HCT116 (cell line): ENCODE data around the gene TNP1. TPM values are rescaled to one million over a fixed set of nuclear protein-coding genes. Genes with fewer than 3 reads are reported as not detected.

Experiments
- ATAC-seq: fragments of 200-7000 bp; cut with Tn5 transposase; 2 replicates; pipeline ENCODE4 v1.9.1; 2020; ENCODE audit warnings: mild to moderate bottlenecking, moderate library complexity
- BruUV-seq: library from RNA; stranded (reverse); fragments of 400-500 nt; replicated peaks from 2 replicates; lab custom pipeline; 2021; lab: Mats Ljungman, UMichigan
- CTCF ChIA-PET: fragments of 300-600 bp; sonication (Branson Sonifier 250); formaldehyde crosslinking; loops from one replicate; lab custom pipeline; 2021; ENCODE audit warnings: antibody characterized with exemption; lab: Charles Lee
- POLR2A ChIA-PET: fragments of 300-600, 350-600 bp; sonication (Branson Sonifier 250); formaldehyde crosslinking; loops from one replicate; lab custom pipeline; 2021; ENCODE audit warnings: antibody characterized with exemption; lab: Charles Lee
- RAD21 ChIA-PET, 2 experiments: fragments of 300-600 bp; sonication (Branson Sonifier 250); formaldehyde crosslinking; loops; one replicate each; lab custom pipeline; 2023; ENCODE audit warnings: low total read pairs in 2 of 2; ENCODE audit not compliant: uncharacterized antibody in 2 of 2, unreplicated experiment in 2 of 2, low non-redundant PET in 1 of 2; lab: Charles Lee
- DNase-seq: peaks from one replicate; pipeline ENCODE4 v3.0.0-alpha.2; 2010; ENCODE audit warnings: low read depth, low spot score
- H2AFZ ChIP-seq: fragments of 200-600 bp; shearing (Covaris generic), sonication (generic); 2 replicates; pipeline ENCODE4 v1.6.1; 2017; ENCODE audit warnings: low read depth, mixed run types, mixed read lengths, antibody characterized with exemption, low read length; ENCODE audit not compliant: poor library complexity, severe bottlenecking
- H3K27ac ChIP-seq: 2 replicates; pipeline ENCODE4 v1.5.1; 2012; ENCODE audit warnings: low read depth, low read length
- H3K27me3 ChIP-seq: fragments of 200-600 bp; sonication (generic); 2 replicates; pipeline ENCODE4 v1.6.1; 2016; ENCODE audit warnings: mixed run types, low read length, mixed read lengths; ENCODE audit not compliant: insufficient read depth
- H3K36me3 ChIP-seq, 2 experiments: fragments of 200-500 bp in 1 of 2; fragments of 200-600 bp in 1 of 2; sonication (Bioruptor generic) in 1 of 2; sonication (generic) in 1 of 2; 2 replicates each; pipeline versions ENCODE4 v1.5.1 to v1.6.1; 2014 to 2016; ENCODE audit warnings: low read length in 2 of 2, inconsistent platforms in 1 of 2, mixed read lengths in 1 of 2, mixed run types in 1 of 2; ENCODE audit not compliant: insufficient read depth in 2 of 2, control insufficient read depth in 1 of 2
- H3K4me1 ChIP-seq, 2 experiments: fragments of 200-600 bp in 1 of 2; sonication (generic) in 1 of 2; 2 replicates each; pipeline versions ENCODE4 v1.5.1 to v1.6.1; 2012 to 2017; ENCODE audit warnings: low read length in 2 of 2, inconsistent platforms in 1 of 2, mild to moderate bottlenecking in 1 of 2, mixed read lengths in 1 of 2, mixed run types in 1 of 2, moderate library complexity in 1 of 2; ENCODE audit not compliant: insufficient read depth in 2 of 2, control insufficient read depth in 1 of 2
- H3K4me2 ChIP-seq: fragments of 200-600 bp; sonication (generic); 2 replicates; pipeline ENCODE4 v1.6.1; 2017; ENCODE audit warnings: mixed run types, low read length, mixed read lengths
- H3K4me3 ChIP-seq, 2 experiments: fragments of 200-600 bp in 1 of 2; sonication (generic) in 1 of 2; replicated peaks in 1 of 2; 2 replicates each; pipeline ENCODE4 v1.5.1; 2011 to 2016; ENCODE audit warnings: low read length in 2 of 2, control low read depth in 1 of 2, low read depth in 1 of 2, mild to moderate bottlenecking in 1 of 2, mixed read lengths in 1 of 2, mixed run types in 1 of 2
- H3K79me2 ChIP-seq: fragments of 200-600 bp; sonication (generic); 2 replicates; pipeline ENCODE4 v1.6.1; 2017; ENCODE audit warnings: mild to moderate bottlenecking, mixed run types, low read length, moderate library complexity, mixed read lengths; ENCODE audit not compliant: insufficient read depth
- H3K9ac ChIP-seq: fragments of 200-600 bp; sonication (generic); 2 replicates; pipeline ENCODE4 v1.6.1; 2016; ENCODE audit warnings: low read length, mixed read lengths
- H3K9me2 ChIP-seq: fragments of 200-600 bp; sonication (generic), shearing (Covaris generic); 2 replicates; pipeline ENCODE4 v1.6.1; 2017; ENCODE audit warnings: mixed run types, mild to moderate bottlenecking, moderate library complexity; ENCODE audit not compliant: insufficient read depth
- H3K9me3 ChIP-seq, 2 experiments: fragments of 200-500 bp in 1 of 2; fragments of 200-600 bp in 1 of 2; sonication (Bioruptor generic) in 1 of 2; sonication (generic) in 1 of 2; 2 replicates each; pipeline ENCODE4 v1.6.1; 2014 to 2017; ENCODE audit warnings: low read length in 2 of 2, mixed read lengths in 2 of 2, inconsistent platforms in 1 of 2, low read depth in 1 of 2, mild to moderate bottlenecking in 1 of 2, mixed run types in 1 of 2, moderate library complexity in 1 of 2; ENCODE audit not compliant: control insufficient read depth in 1 of 2, insufficient read depth in 1 of 2
- H4K20me1 ChIP-seq: fragments of 200-600 bp; sonication (generic), shearing (Covaris generic); 2 replicates; pipeline ENCODE4 v1.6.1; 2017; ENCODE audit warnings: mixed run types, mild to moderate bottlenecking, moderate library complexity; ENCODE audit not compliant: insufficient read depth
- ELF1 ChIP-seq: IDR thresholded peaks from 2 replicates; pipeline ENCODE4 v1.6.1; 2012; ENCODE audit warnings: low read depth, borderline replicate concordance
- EZH2 ChIP-seq: fragments of 200-600 bp; sonication (generic); IDR thresholded peaks from 2 replicates; pipeline ENCODE4 v1.6.1; 2017; ENCODE audit warnings: antibody characterized with exemption, mixed run types
- FOSL1 ChIP-seq: IDR thresholded peaks from 2 replicates; pipeline ENCODE4 v1.6.1; 2012; ENCODE audit warnings: low read depth
- POLR2A ChIP-seq: IDR thresholded peaks from 2 replicates; pipeline ENCODE4 v1.7.0; 2011; ENCODE audit warnings: borderline replicate concordance; ENCODE audit not compliant: insufficient read depth, insufficient read length; ENCODE audit errors: extremely low read depth
- POLR2AphosphoS5 ChIP-seq: IDR thresholded peaks from 2 replicates; pipeline ENCODE4 v1.6.1; 2011; ENCODE audit warnings: mild to moderate bottlenecking, low read depth, low read length, moderate library complexity
- REST ChIP-seq: IDR thresholded peaks from 2 replicates; pipeline ENCODE4 v1.6.1; 2012; ENCODE audit warnings: low read depth
- SRF ChIP-seq: IDR thresholded peaks from 2 replicates; pipeline ENCODE4 v1.6.1; 2012; ENCODE audit warnings: low read depth
- intact Hi-C: fragments of 100-400 bp; cut with micrococcal nuclease; formaldehyde crosslinking; loops from 2 replicates; pipeline ENCODE4 v1.10.0; 2022
- total RNA-seq: library from RNA; stranded (reverse); gene quantifications from one replicate; pipeline ENCODE4 v1.2.1, GENCODE V29; 2021; ENCODE audit not compliant: unreplicated experiment
- TF ChIP-seq, protein P1 (sequence below): IDR thresholded peaks from 2 replicates; pipeline ENCODE4 v1.6.1; 2011; ENCODE audit warnings: mild to moderate bottlenecking, low read length, moderate library complexity; ENCODE audit not compliant: insufficient replicate concordance; ENCODE audit errors: extremely low read depth
- TF ChIP-seq, protein P2 (sequence below), 3 experiments: fragments of 200-600 bp in 1 of 3; sonication (generic) in 1 of 3; IDR thresholded peaks in 2 of 3; conservative IDR thresholded peaks in 1 of 3; 2 replicates each; pipeline ENCODE4 v1.5.1; 2012 to 2017; ENCODE audit warnings: low read depth in 2 of 3, low read length in 2 of 3, antibody characterized with exemption in 1 of 3, borderline replicate concordance in 1 of 3, control low read depth in 1 of 3, mild to moderate bottlenecking in 1 of 3, mixed read lengths in 1 of 3, mixed run types in 1 of 3, moderate library complexity in 1 of 3; ENCODE audit not compliant: insufficient read depth in 1 of 3

The TNP1 gene
- total RNA-seq, 1 experiment from 2014 or later = not detected

GRCh38 chr2:216875862-216876261 lies 16.0 kb upstream of the TNP1 start:
- Histone ChIP-seq H3K4me1 (no peaks in the 10 kb centered on the region), H3K36me3 (no peaks in the 10 kb centered on the region), H3K9ac (no peak overlapping the region), H3K4me3 (no peak overlapping the region), H3K27ac (no peak overlapping the region), H3K79me2 (no peaks in the 10 kb centered on the region), H3K4me2 (no peak overlapping the region), H3K27me3 (peaks cover 13% of the 10 kb centered on the region; the same call in 1 of the 2 replicates), H3K9me2 (no peaks in the 10 kb centered on the region), H4K20me1 (no peaks in the 10 kb centered on the region), H3K9me3 (no peaks in the 10 kb centered on the region), H2AFZ (no peak overlapping the region)
- POLR2A ChIA-PET = no interaction called here
- no peak for ATAC-seq
- CTCF ChIA-PET = no interaction called here
- RAD21 ChIA-PET = no interaction called here
- BruUV-seq = no TSS peak
- TF ChIP-seq, protein P1, sequence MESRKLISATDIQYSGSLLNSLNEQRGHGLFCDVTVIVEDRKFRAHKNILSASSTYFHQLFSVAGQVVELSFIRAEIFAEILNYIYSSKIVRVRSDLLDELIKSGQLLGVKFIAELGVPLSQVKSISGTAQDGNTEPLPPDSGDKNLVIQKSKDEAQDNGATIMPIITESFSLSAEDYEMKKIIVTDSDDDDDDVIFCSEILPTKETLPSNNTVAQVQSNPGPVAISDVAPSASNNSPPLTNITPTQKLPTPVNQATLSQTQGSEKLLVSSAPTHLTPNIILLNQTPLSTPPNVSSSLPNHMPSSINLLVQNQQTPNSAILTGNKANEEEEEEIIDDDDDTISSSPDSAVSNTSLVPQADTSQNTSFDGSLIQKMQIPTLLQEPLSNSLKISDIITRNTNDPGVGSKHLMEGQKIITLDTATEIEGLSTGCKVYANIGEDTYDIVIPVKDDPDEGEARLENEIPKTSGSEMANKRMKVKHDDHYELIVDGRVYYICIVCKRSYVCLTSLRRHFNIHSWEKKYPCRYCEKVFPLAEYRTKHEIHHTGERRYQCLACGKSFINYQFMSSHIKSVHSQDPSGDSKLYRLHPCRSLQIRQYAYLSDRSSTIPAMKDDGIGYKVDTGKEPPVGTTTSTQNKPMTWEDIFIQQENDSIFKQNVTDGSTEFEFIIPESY = no peak
- intact Hi-C loops = no loop called here
- no peak for DNase-seq

DNA sequence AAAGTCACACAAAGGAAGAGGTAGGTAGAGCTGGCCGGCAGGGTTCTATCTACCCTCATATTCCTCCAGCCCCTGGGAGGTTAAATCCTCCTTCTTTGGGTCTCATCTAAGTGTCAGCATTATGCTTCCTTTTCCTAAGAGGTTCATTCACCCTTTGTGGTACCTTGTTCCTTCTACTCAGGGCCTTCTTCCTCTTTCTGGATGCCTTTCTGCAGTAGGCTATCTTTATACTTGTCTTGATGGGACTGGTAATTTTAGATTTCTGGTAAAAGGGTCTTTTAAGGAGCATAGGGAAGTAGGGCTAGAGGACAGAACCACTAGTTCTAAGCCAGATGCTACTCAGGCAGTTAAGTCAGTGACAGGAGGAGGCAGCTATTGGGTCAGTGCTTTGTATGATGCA lies 13.7 kb upstream of the TNP1 start:
- no peaks in the 10 kb centered on the region for H3K4me1 ChIP-seq
- H3K9ac ChIP-seq = no peak overlapping the region
- ChIA-PET CTCF (no interaction called here), POLR2A (no interaction called here), RAD21 (no interaction called here)
- H3K36me3 ChIP-seq = no peaks in the 10 kb centered on the region
- H3K9me3 ChIP-seq = no peaks in the 10 kb centered on the region
- intact Hi-C loops = no loop called here
- H3K9me2 ChIP-seq = no peaks in the 10 kb centered on the region
- H3K27ac ChIP-seq = no peak overlapping the region
- no peaks in the 10 kb centered on the region for H3K79me2 ChIP-seq
- H3K4me2 ChIP-seq = no peak overlapping the region
- no peak for ATAC-seq
- no peak overlapping the region for H2AFZ ChIP-seq
- DNase-seq = no peak
- no TSS peak for BruUV-seq
- peaks cover 13% of the 10 kb centered on the region; the same call in 1 of the 2 replicates for H3K27me3 ChIP-seq
- no peaks in the 10 kb centered on the region for H4K20me1 ChIP-seq
- H3K4me3 ChIP-seq = no peak overlapping the region
- TF ChIP-seq POLR2AphosphoS5 = no peak
- TF ChIP-seq POLR2A = no peak
- no peak for TF ChIP-seq EZH2
- TF ChIP-seq, protein P1 = no peak
- TF ChIP-seq ELF1 = no peak
- TF ChIP-seq, protein P2, sequence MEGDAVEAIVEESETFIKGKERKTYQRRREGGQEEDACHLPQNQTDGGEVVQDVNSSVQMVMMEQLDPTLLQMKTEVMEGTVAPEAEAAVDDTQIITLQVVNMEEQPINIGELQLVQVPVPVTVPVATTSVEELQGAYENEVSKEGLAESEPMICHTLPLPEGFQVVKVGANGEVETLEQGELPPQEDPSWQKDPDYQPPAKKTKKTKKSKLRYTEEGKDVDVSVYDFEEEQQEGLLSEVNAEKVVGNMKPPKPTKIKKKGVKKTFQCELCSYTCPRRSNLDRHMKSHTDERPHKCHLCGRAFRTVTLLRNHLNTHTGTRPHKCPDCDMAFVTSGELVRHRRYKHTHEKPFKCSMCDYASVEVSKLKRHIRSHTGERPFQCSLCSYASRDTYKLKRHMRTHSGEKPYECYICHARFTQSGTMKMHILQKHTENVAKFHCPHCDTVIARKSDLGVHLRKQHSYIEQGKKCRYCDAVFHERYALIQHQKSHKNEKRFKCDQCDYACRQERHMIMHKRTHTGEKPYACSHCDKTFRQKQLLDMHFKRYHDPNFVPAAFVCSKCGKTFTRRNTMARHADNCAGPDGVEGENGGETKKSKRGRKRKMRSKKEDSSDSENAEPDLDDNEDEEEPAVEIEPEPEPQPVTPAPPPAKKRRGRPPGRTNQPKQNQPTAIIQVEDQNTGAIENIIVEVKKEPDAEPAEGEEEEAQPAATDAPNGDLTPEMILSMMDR (IDR thresholded peaks at IDR 0.05 in 2 of 3, conservative IDR thresholded peaks at IDR 0.05 in 1 of 3; ENCODE audit: borderline replicate concordance in 1 of 3, insufficient read depth in 1 of 3, low read depth in 2 of 3, low read length in 2 of 3) = no peak
- TF ChIP-seq FOSL1 = no peak
- no peak for TF ChIP-seq REST
- no peak for TF ChIP-seq SRF
